HFFc6 (cell line): Measurements from ENCODE around the gene CTNNA2. TPM values are rescaled to one million over a fixed set of nuclear protein-coding genes. Genes with fewer than 3 reads are reported as not detected.

Experiments
- DNase-seq: peaks from one replicate; pipeline ENCODE4 v3.0.0-alpha.2; 2018
- H3K27ac Mint-ChIP-seq: 2 replicates; pipeline ENCODE4 v1.8.0; 2020; ENCODE audit warnings: mild to moderate bottlenecking, mixed read lengths
- H3K27me3 Mint-ChIP-seq: 2 replicates; pipeline ENCODE4 v1.8.0; 2021; ENCODE audit warnings: mild to moderate bottlenecking, moderate library complexity, mixed read lengths; ENCODE audit not compliant: insufficient read depth
- H3K36me3 Mint-ChIP-seq: 2 replicates; pipeline ENCODE4 v1.8.0; 2021; ENCODE audit warnings: low read depth, mixed read lengths
- H3K4me1 Mint-ChIP-seq: 2 replicates; pipeline ENCODE4 v1.8.0; 2020; ENCODE audit warnings: low read depth, mixed read lengths
- H3K4me3 Mint-ChIP-seq: 2 replicates; pipeline ENCODE4 v1.8.0; 2020; ENCODE audit warnings: mild to moderate bottlenecking, moderate library complexity, mixed read lengths
- H3K9me3 Mint-ChIP-seq: 2 replicates; pipeline ENCODE4 v1.8.0; 2020; ENCODE audit warnings: mild to moderate bottlenecking, mixed read lengths
- total RNA-seq, 6 experiments: library from RNA; stranded (reverse); fragmentation: NEBNext Ultra II Directional; extraction: Animal tissue kit (Norgen Biotek cat#: 25700); gene quantifications; 2 replicates in 1 of 6; 3 replicates in 5 of 6; pipeline ENCODE4 v1.2.3, GENCODE V29; 2021
- TF ChIP-seq, protein P1 (sequence below): fragments of 200-600 bp; sonication (generic); IDR thresholded peaks from 2 replicates; pipeline ENCODE4 v1.5.0; 2021; ENCODE audit warnings: antibody characterized with exemption, mild to moderate bottlenecking

CTNNA2 gene
- total RNA-seq, 6 experiments from 2014 or later: not detected

GRCh38 chr2:80205498-80205897, 692.6 kb downstream of the CTNNA2 start:
- Mint-ChIP-seq H3K27me3 (no peaks in the 10 kb centered on the region; the same call in 1 of the 2 replicates), H3K4me3 (no peak overlapping the region), H3K4me1 (no peaks in the 10 kb centered on the region), H3K9me3 (peaks cover 10% of the 10 kb centered on the region), H3K27ac (no peak overlapping the region), H3K36me3 (peaks cover 4% of the 10 kb centered on the region; the same call in 1 of the 2 replicates)
- DNase-seq: no peak
- TF ChIP-seq, protein P1, sequence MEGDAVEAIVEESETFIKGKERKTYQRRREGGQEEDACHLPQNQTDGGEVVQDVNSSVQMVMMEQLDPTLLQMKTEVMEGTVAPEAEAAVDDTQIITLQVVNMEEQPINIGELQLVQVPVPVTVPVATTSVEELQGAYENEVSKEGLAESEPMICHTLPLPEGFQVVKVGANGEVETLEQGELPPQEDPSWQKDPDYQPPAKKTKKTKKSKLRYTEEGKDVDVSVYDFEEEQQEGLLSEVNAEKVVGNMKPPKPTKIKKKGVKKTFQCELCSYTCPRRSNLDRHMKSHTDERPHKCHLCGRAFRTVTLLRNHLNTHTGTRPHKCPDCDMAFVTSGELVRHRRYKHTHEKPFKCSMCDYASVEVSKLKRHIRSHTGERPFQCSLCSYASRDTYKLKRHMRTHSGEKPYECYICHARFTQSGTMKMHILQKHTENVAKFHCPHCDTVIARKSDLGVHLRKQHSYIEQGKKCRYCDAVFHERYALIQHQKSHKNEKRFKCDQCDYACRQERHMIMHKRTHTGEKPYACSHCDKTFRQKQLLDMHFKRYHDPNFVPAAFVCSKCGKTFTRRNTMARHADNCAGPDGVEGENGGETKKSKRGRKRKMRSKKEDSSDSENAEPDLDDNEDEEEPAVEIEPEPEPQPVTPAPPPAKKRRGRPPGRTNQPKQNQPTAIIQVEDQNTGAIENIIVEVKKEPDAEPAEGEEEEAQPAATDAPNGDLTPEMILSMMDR: no peak

GRCh38 chr2:80209458-80209857, 696.6 kb downstream of the CTNNA2 start:
- Mint-ChIP-seq H3K9me3 (peaks cover 3% of the 10 kb centered on the region), H3K36me3 (peaks cover under 1% of the 10 kb centered on the region; the same call in 1 of the 2 replicates), H3K27me3 (peaks cover 2% of the 10 kb centered on the region; the same call in 1 of the 2 replicates), H3K4me3 (no peak overlapping the region), H3K4me1 (no peaks in the 10 kb centered on the region), H3K27ac (no peak overlapping the region)
- DNase-seq: no peak
- TF ChIP-seq, protein P1: no peak

DNA sequence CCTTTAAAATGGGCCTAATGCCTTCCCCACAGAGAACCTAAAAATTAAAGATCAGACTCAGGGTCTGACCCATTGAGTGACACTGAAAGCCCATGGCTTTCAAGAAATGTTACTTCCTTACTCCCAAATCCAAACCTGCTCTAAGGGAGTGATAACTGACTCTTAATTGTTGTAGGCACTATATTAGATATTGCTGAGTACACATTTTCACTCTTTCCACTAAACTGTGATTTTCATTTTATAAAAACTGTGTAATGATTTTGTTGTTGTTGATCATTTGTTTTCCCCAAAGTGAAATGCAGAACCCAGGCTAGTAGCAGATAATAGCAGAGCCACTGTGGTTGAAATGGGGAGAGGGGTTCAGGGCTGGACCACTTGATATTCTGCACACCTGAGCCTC, 704.6 kb downstream of the CTNNA2 start:
- Mint-ChIP-seq H3K9me3 (no peaks in the 10 kb centered on the region), H3K27ac (no peak overlapping the region), H3K36me3 (no peaks in the 10 kb centered on the region), H3K27me3 (no peaks in the 10 kb centered on the region), H3K4me1 (no peaks in the 10 kb centered on the region), H3K4me3 (no peak overlapping the region)
- TF ChIP-seq, protein P1: no peak
- no peak for DNase-seq

GRCh38 chr2:80222644-80223043, 709.8 kb downstream of the CTNNA2 start:
- Mint-ChIP-seq H3K27ac (no peak overlapping the region), H3K4me3 (no peak overlapping the region), H3K4me1 (no peaks in the 10 kb centered on the region), H3K27me3 (peaks cover 8% of the 10 kb centered on the region), H3K9me3 (no peaks in the 10 kb centered on the region), H3K36me3 (no peaks in the 10 kb centered on the region)
- TF ChIP-seq, protein P1: no peak
- no peak for DNase-seq

DNA sequence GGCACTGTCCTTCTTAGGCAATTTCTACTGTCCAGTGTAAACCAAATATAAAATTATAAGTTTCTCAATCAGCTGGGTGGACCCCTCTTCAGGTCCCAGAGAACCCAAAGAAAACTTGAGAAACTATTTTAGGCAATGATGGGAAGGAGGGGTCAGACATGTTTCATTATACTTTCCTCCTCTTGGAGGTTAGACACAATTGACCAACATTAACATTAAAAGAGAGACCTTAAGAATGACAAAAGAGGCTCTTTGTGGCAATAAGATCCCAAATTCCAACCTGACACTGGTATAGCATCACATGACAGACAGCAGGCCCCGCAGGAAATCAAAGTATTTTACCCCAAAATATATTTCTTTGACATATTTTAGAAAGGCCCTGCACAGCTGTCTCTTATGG, 718.6 kb downstream of the CTNNA2 start:
- Mint-ChIP-seq H3K9me3 (no peaks in the 10 kb centered on the region), H3K27ac (no peak overlapping the region)
- TF ChIP-seq, protein P1: no peak

GRCh38 chr2:80233333-80233732, 720.5 kb downstream of the CTNNA2 start:
- H3K4me1 Mint-ChIP-seq: no peaks in the 10 kb centered on the region
- H3K27ac Mint-ChIP-seq: no peak overlapping the region
- H3K27me3 Mint-ChIP-seq: peaks cover 6% of the 10 kb centered on the region; the same call in 1 of the 2 replicates
- no peak for DNase-seq
- H3K36me3 Mint-ChIP-seq: no peaks in the 10 kb centered on the region
- H3K9me3 Mint-ChIP-seq: no peaks in the 10 kb centered on the region
- TF ChIP-seq, protein P1: no peak
- H3K4me3 Mint-ChIP-seq: no peak overlapping the region

More for the DNA sequence above, 718.6 kb downstream of the CTNNA2 start:
- no peaks in the 10 kb centered on the region for H3K36me3 Mint-ChIP-seq
- H3K4me3 Mint-ChIP-seq: no peak overlapping the region
- peaks cover 6% of the 10 kb centered on the region; the same call in 1 of the 2 replicates for H3K27me3 Mint-ChIP-seq
- no peaks in the 10 kb centered on the region for H3K4me1 Mint-ChIP-seq
- no peak for DNase-seq
